GM18505 (cell line): Measurements from ENCODE around the gene TPCN2.

ENCODE experiments used
- ATAC-seq: cut with Tn5 transposase; IDR thresholded peaks from one replicate; pipeline ENCODE4 v1.9.1; 2021; ENCODE audit not compliant: unreplicated experiment
- POLR2A ChIP-seq: IDR thresholded peaks from 4 replicates; pipeline ENCODE4 v1.6.1; 2011; ENCODE audit warnings: borderline replicate concordance; ENCODE audit not compliant: insufficient read depth, insufficient read length; ENCODE audit errors: extremely low read depth

TPCN2 gene

GRCh38 chr11:69101792-69102695 is 53.3 kb downstream of the TPCN2 start:
- no peak for TF ChIP-seq POLR2A
- no peak for ATAC-seq

GRCh38 chr11:69102732-69103615 is 54.2 kb downstream of the TPCN2 start:
- ATAC-seq = no peak
- no peak for TF ChIP-seq POLR2A

GRCh38 chr11:69104212-69104855 is 55.6 kb downstream of the TPCN2 start:
- TF ChIP-seq POLR2A = no peak

GRCh38 chr11:69104856-69105395 is 56.2 kb downstream of the TPCN2 start:
- no peak for ATAC-seq
- TF ChIP-seq POLR2A = no peak

More at GRCh38 chr11:69104212-69104855, 55.6 kb downstream of the TPCN2 start:
- no peak for ATAC-seq

- TF ChIP-seq POLR2A = no peak
- ATAC-seq = no peak
Measured at GRCh38 chr11:69105461-69106030, 56.8 kb downstream of the TPCN2 start.

- TF ChIP-seq POLR2A = no peak
- no peak for ATAC-seq
Measured at GRCh38 chr11:69106031-69106811, 57.5 kb downstream of the TPCN2 start.

GRCh38 chr11:69107413-69107812 is 58.7 kb downstream of the TPCN2 start:
- no peak for ATAC-seq
- TF ChIP-seq POLR2A = no peak

GRCh38 chr11:69108030-69108429 is 59.3 kb downstream of the TPCN2 start:
- no peak for TF ChIP-seq POLR2A
- ATAC-seq = no peak

GRCh38 chr11:69108559-69108958 is 59.8 kb downstream of the TPCN2 start:
- ATAC-seq = no peak
- TF ChIP-seq POLR2A = no peak

GRCh38 chr11:69109101-69109500 is 60.4 kb downstream of the TPCN2 start:
- no peak for TF ChIP-seq POLR2A
- no peak for ATAC-seq

GRCh38 chr11:69110451-69110850 is 61.7 kb downstream of the TPCN2 start:
- no peak for TF ChIP-seq POLR2A
- no peak for ATAC-seq

GRCh38 chr11:69111624-69112542 is 63.2 kb downstream of the TPCN2 start:
- no peak for TF ChIP-seq POLR2A
- ATAC-seq = no peak

GRCh38 chr11:69113226-69113625 is 64.5 kb downstream of the TPCN2 start:
- no peak for ATAC-seq
- no peak for TF ChIP-seq POLR2A
